ENCODE measurements around the gene EPHA6.

DNA sequence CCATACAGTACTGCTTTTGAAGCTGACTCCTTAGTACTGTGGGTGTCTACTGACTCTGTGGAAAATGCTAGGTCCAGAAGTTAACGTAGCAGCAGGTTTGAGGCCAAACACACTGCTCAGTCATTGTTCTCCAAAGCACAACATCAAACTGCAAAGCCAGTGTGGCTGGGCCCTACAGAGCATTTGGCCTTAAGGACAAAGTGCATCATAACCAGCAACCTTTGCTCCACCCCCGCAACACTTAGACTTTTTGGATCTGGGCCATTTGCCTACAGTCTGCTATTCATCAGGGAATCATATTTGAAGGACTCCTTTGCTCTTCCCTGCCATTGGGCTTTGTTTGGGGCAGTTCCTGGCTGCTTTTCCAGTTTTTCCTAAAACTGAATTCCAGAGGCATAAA lies 907.1 kb downstream of the EPHA6 start:
- TF ChIP-seq EZH2 (IDR thresholded peaks at IDR 0.05; ENCODE audit: insufficient read depth, poor library complexity, severe bottlenecking) (no peak), EZH2phosphoT487 (IDR thresholded peaks at IDR 0.05; ENCODE audit: insufficient read depth, low read depth) (no peak)

Measured in GM23248 (cell line).